ENCODE data around the gene FYN.
"Not testable (repeated sequence)": the region's sequence is repeated elsewhere in the genome, so short reads cannot be mapped to it uniquely, and the experiment has no call there.

The FYN gene

GRCh38 chr6:111912904-111913303 lies 39.7 kb upstream of the FYN start:
- no peaks in the 10 kb centered on the region for H3K36me3 ChIP-seq (ENCODE audit: insufficient read depth, insufficient read length, low read length)
- no peak overlapping the region for H3K4me3 ChIP-seq (ENCODE audit: insufficient read length, low read depth)
- TF ChIP-seq ZNF274 (IDR thresholded peaks at IDR 0.05; ENCODE audit: low read depth, low read length) (no peak), YY1 (IDR thresholded peaks at IDR 0.05; ENCODE audit: insufficient read depth, insufficient read length) (no peak), SUZ12 (IDR thresholded peaks at IDR 0.05; ENCODE audit: extremely low read depth, insufficient read depth, insufficient read length) (no peak)
- no peaks in the 10 kb centered on the region for H3K27me3 ChIP-seq (ENCODE audit: insufficient read depth, insufficient read length)
- DNase-seq (ENCODE audit: low read depth, low spot score), result no peak
- H3K9me3 ChIP-seq (ENCODE audit: insufficient read depth, low read length), result no peaks in the 10 kb centered on the region
- H3K4me1 ChIP-seq (ENCODE audit: insufficient read depth, insufficient read length), result no peaks in the 10 kb centered on the region
- H3K9ac ChIP-seq (ENCODE audit: insufficient read length, low read depth), result no peak overlapping the region

- Histone ChIP-seq H3K27me3 (ENCODE audit: insufficient read depth, insufficient read length) (no peaks in the 10 kb centered on the region), H3K4me1 (ENCODE audit: insufficient read depth, insufficient read length) (no peaks in the 10 kb centered on the region), H3K9me3 (ENCODE audit: insufficient read depth, low read length) (no peaks in the 10 kb centered on the region), H3K4me3 (ENCODE audit: insufficient read length, low read depth) (no peak overlapping the region), H3K36me3 (ENCODE audit: insufficient read depth, insufficient read length, low read length) (no peaks in the 10 kb centered on the region), H3K9ac (ENCODE audit: insufficient read length, low read depth) (no peak overlapping the region)
- DNase-seq (ENCODE audit: low read depth, low spot score), result no peak
- no peak for TF ChIP-seq SUZ12 (IDR thresholded peaks at IDR 0.05; ENCODE audit: extremely low read depth, insufficient read depth, insufficient read length)
- no peak for TF ChIP-seq ZNF274 (IDR thresholded peaks at IDR 0.05; ENCODE audit: low read depth, low read length)
Measured at GRCh38 chr6:111911428-111911827, 38.2 kb upstream of the FYN start.

- no peak for TF ChIP-seq ZNF274 (IDR thresholded peaks at IDR 0.05; ENCODE audit: low read depth, low read length)
- no peak for TF ChIP-seq SUZ12 (IDR thresholded peaks at IDR 0.05; ENCODE audit: extremely low read depth, insufficient read depth, insufficient read length)
- TF ChIP-seq YY1 (IDR thresholded peaks at IDR 0.05; ENCODE audit: insufficient read depth, insufficient read length), result no peak
- no peaks in the 10 kb centered on the region for H3K4me1 ChIP-seq (ENCODE audit: insufficient read depth, insufficient read length)
- H3K9me3 ChIP-seq (ENCODE audit: insufficient read depth, low read length), result no peaks in the 10 kb centered on the region
- no peak for DNase-seq (ENCODE audit: low read depth, low spot score)
- no peak overlapping the region for H3K9ac ChIP-seq (ENCODE audit: insufficient read length, low read depth)
- no peaks in the 10 kb centered on the region for H3K27me3 ChIP-seq (ENCODE audit: insufficient read depth, insufficient read length)
- no peaks in the 10 kb centered on the region for H3K36me3 ChIP-seq (ENCODE audit: insufficient read depth, insufficient read length, low read length)
- H3K4me3 ChIP-seq (ENCODE audit: insufficient read length, low read depth), result no peak overlapping the region
Measured at GRCh38 chr6:111909238-111909637, 36.0 kb upstream of the FYN start.

- not testable (repeated sequence) for DNase-seq (ENCODE audit: low read depth, low spot score); H3K4me3 ChIP-seq (ENCODE audit: insufficient read length, low read depth); H3K27me3 ChIP-seq (ENCODE audit: insufficient read depth, insufficient read length); H3K4me1 ChIP-seq (ENCODE audit: insufficient read depth, insufficient read length); H3K36me3 ChIP-seq (ENCODE audit: insufficient read depth, insufficient read length, low read length); H3K9ac ChIP-seq (ENCODE audit: insufficient read length, low read depth); H3K9me3 ChIP-seq (ENCODE audit: insufficient read depth, low read length)
Measured at GRCh38 chr6:111908365-111908764, 35.1 kb upstream of the FYN start.

- Histone ChIP-seq H3K9me3 (ENCODE audit: insufficient read depth, low read length) (no peaks in the 10 kb centered on the region), H3K4me1 (ENCODE audit: insufficient read depth, insufficient read length) (no peaks in the 10 kb centered on the region), H3K27me3 (ENCODE audit: insufficient read depth, insufficient read length) (no peaks in the 10 kb centered on the region), H3K4me3 (ENCODE audit: insufficient read length, low read depth) (no peak overlapping the region), H3K36me3 (ENCODE audit: insufficient read depth, insufficient read length, low read length) (no peaks in the 10 kb centered on the region), H3K9ac (ENCODE audit: insufficient read length, low read depth) (no peak overlapping the region)
- TF ChIP-seq SUZ12 (IDR thresholded peaks at IDR 0.05; ENCODE audit: extremely low read depth, insufficient read depth, insufficient read length) (no peak), YY1 (IDR thresholded peaks at IDR 0.05; ENCODE audit: insufficient read depth, insufficient read length) (no peak), ZNF274 (IDR thresholded peaks at IDR 0.05; ENCODE audit: low read depth, low read length) (no peak)
- DNase-seq (ENCODE audit: low read depth, low spot score), result no peak
Measured at GRCh38 chr6:111900735-111901134, 27.5 kb upstream of the FYN start.

GRCh38 chr6:111899531-111899930 lies 26.3 kb upstream of the FYN start:
- TF ChIP-seq ZNF274 (IDR thresholded peaks at IDR 0.05; ENCODE audit: low read depth, low read length), result no peak
- no peak for TF ChIP-seq YY1 (IDR thresholded peaks at IDR 0.05; ENCODE audit: insufficient read depth, insufficient read length)
- no peak for TF ChIP-seq SUZ12 (IDR thresholded peaks at IDR 0.05; ENCODE audit: extremely low read depth, insufficient read depth, insufficient read length)
- DNase-seq (ENCODE audit: low read depth, low spot score), result no peak
- no peaks in the 10 kb centered on the region for H3K27me3 ChIP-seq (ENCODE audit: insufficient read depth, insufficient read length)
- no peaks in the 10 kb centered on the region for H3K36me3 ChIP-seq (ENCODE audit: insufficient read depth, insufficient read length, low read length)
- H3K4me3 ChIP-seq (ENCODE audit: insufficient read length, low read depth), result no peak overlapping the region
- no peaks in the 10 kb centered on the region for H3K9me3 ChIP-seq (ENCODE audit: insufficient read depth, low read length)
- H3K9ac ChIP-seq (ENCODE audit: insufficient read length, low read depth), result no peak overlapping the region
- H3K4me1 ChIP-seq (ENCODE audit: insufficient read depth, insufficient read length), result no peaks in the 10 kb centered on the region

GRCh38 chr6:111898452-111898851 lies 25.2 kb upstream of the FYN start:
- Histone ChIP-seq H3K9ac (ENCODE audit: insufficient read length, low read depth) (no peak overlapping the region), H3K4me1 (ENCODE audit: insufficient read depth, insufficient read length) (no peaks in the 10 kb centered on the region), H3K4me3 (ENCODE audit: insufficient read length, low read depth) (no peak overlapping the region), H3K27me3 (ENCODE audit: insufficient read depth, insufficient read length) (no peaks in the 10 kb centered on the region), H3K9me3 (ENCODE audit: insufficient read depth, low read length) (no peaks in the 10 kb centered on the region), H3K36me3 (ENCODE audit: insufficient read depth, insufficient read length, low read length) (no peaks in the 10 kb centered on the region)
- TF ChIP-seq SUZ12 (IDR thresholded peaks at IDR 0.05; ENCODE audit: extremely low read depth, insufficient read depth, insufficient read length) (no peak), ZNF274 (IDR thresholded peaks at IDR 0.05; ENCODE audit: low read depth, low read length) (no peak), YY1 (IDR thresholded peaks at IDR 0.05; ENCODE audit: insufficient read depth, insufficient read length) (no peak)
- no peak for DNase-seq (ENCODE audit: low read depth, low spot score)

- H3K9me3 ChIP-seq (ENCODE audit: insufficient read depth, low read length), result no peaks in the 10 kb centered on the region
- H3K36me3 ChIP-seq (ENCODE audit: insufficient read depth, insufficient read length, low read length), result no peaks in the 10 kb centered on the region
- no peaks in the 10 kb centered on the region for H3K4me1 ChIP-seq (ENCODE audit: insufficient read depth, insufficient read length)
- no peak overlapping the region for H3K9ac ChIP-seq (ENCODE audit: insufficient read length, low read depth)
- H3K4me3 ChIP-seq (ENCODE audit: insufficient read length, low read depth), result no peak overlapping the region
- DNase-seq (ENCODE audit: low read depth, low spot score), result no peak
- TF ChIP-seq ZNF274 (IDR thresholded peaks at IDR 0.05; ENCODE audit: low read depth, low read length) (no peak), YY1 (IDR thresholded peaks at IDR 0.05; ENCODE audit: insufficient read depth, insufficient read length) (no peak)
- no peaks in the 10 kb centered on the region for H3K27me3 ChIP-seq (ENCODE audit: insufficient read depth, insufficient read length)
Measured at GRCh38 chr6:111894951-111895350, 21.7 kb upstream of the FYN start.

All from NT2/D1 (cell line).